Brain microvascular endothelial cell (primary cell): ENCODE data around the gene PRR33.

Experiments used
- DNase-seq: peaks from one replicate; pipeline ENCODE4 v3.0.0-alpha.2; 2020
- H3K27ac ChIP-seq: fragments of 250-450 bp; sonication (Bioruptor Pico); 2 replicates; pipeline ENCODE4 v1.5.1; 2020; ENCODE audit warnings: mild to moderate bottlenecking, moderate library complexity
- H3K27me3 ChIP-seq: fragments of 250-450 bp; sonication (Bioruptor Pico); replicated peaks from 2 replicates; pipeline ENCODE4 v1.5.1; 2020; ENCODE audit warnings: mild to moderate bottlenecking
- H3K36me3 ChIP-seq: fragments of 250-450 bp; sonication (Bioruptor Pico); replicated peaks from 2 replicates; pipeline ENCODE4 v1.5.1; 2020; ENCODE audit warnings: mild to moderate bottlenecking
- H3K4me3 ChIP-seq: 2 replicates; pipeline ENCODE4 v1.5.1; 2011; ENCODE audit warnings: low read depth, mild to moderate bottlenecking, control low read depth, low read length, moderate library complexity
- CTCF ChIP-seq: IDR thresholded peaks from 2 replicates; pipeline ENCODE4 v1.5.1; 2011; ENCODE audit warnings: low read depth, mild to moderate bottlenecking, moderate library complexity, low read length, control low read depth, inconsistent platforms; ENCODE audit errors: missing control alignments
- in situ Hi-C: cut with HindIII; loops from 2 replicates; pipeline ENCODE4 v1.10.0; 2017; ENCODE audit warnings: low sequenced_read_pairs, low pct_ligation_motif_present

PRR33 gene

GRCh38 chr11:1928470-1928890 is 36.8 kb upstream of the PRR33 start:
- Histone ChIP-seq H3K4me3 (no peak overlapping the region), H3K27ac (no peak overlapping the region), H3K27me3 (no peaks in the 10 kb centered on the region), H3K36me3 (no peaks in the 10 kb centered on the region)
- in situ Hi-C loops = no loop called here
- no peak for DNase-seq
- no peak for TF ChIP-seq CTCF

GRCh38 chr11:1927848-1928469 is 36.3 kb upstream of the PRR33 start:
- TF ChIP-seq CTCF = no peak
- DNase-seq = no peak
- Histone ChIP-seq H3K27ac (no peak overlapping the region), H3K36me3 (no peaks in the 10 kb centered on the region), H3K4me3 (no peak overlapping the region), H3K27me3 (no peaks in the 10 kb centered on the region)
- in situ Hi-C loops = no loop called here

GRCh38 chr11:1927026-1927847 is 35.5 kb upstream of the PRR33 start:
- Histone ChIP-seq H3K36me3 (no peaks in the 10 kb centered on the region), H3K27ac (no peak overlapping the region), H3K27me3 (no peaks in the 10 kb centered on the region), H3K4me3 (no peak overlapping the region)
- DNase-seq = no peak
- TF ChIP-seq CTCF = no peak
- in situ Hi-C loops = no loop called here

GRCh38 chr11:1926156-1927025 is 34.7 kb upstream of the PRR33 start:
- no peak for TF ChIP-seq CTCF
- H3K27me3 ChIP-seq = no peaks in the 10 kb centered on the region
- no peak overlapping the region for H3K4me3 ChIP-seq
- DNase-seq = no peak
- no peak overlapping the region for H3K27ac ChIP-seq
- no peaks in the 10 kb centered on the region for H3K36me3 ChIP-seq
- in situ Hi-C loops = no loop called here

- DNase-seq = no peak
- Histone ChIP-seq H3K4me3 (no peak overlapping the region), H3K27ac (no peak overlapping the region), H3K27me3 (no peaks in the 10 kb centered on the region), H3K36me3 (no peaks in the 10 kb centered on the region)
- TF ChIP-seq CTCF = no peak
- in situ Hi-C loops = no loop called here
These were observed 33.9 kb upstream of the PRR33 start for GRCh38 chr11:1925373-1926155.
